Stomach (tissue), 4 donors: ENCODE results near the gene PSAP.

Source experiments
- EP300 ChIP-seq: sonication (generic); formaldehyde crosslinking; IDR thresholded peaks from one replicate; pipeline ENCODE4 v1.6.1; 2017; ENCODE audit warnings: antibody characterized with exemption
- POLR2A ChIP-seq, 4 donors: fragments of 450-650 bp; IDR thresholded peaks; one replicate each; pipeline ENCODE4 v1.6.1; 2016; ENCODE audit warnings: antibody characterized with exemption in 4 of 4, control low read depth in 2 of 4, mild to moderate bottlenecking in 1 of 4, moderate library complexity in 1 of 4
- POLR2AphosphoS5 ChIP-seq, 3 donors: sonication (generic); formaldehyde crosslinking; IDR thresholded peaks; one replicate each; pipeline ENCODE4 v1.6.1; 2016; ENCODE audit warnings: antibody characterized with exemption in 3 of 3
- TF ChIP-seq, protein P1 (sequence below), 7 experiments: fragments of 450-650 bp in 4 of 7; fragments of 200-600 bp in 3 of 7; sonication (generic) in 3 of 7; IDR thresholded peaks; one replicate each; pipeline ENCODE4 v1.5.1; 2016 to 2019; ENCODE audit warnings: antibody characterized with exemption in 7 of 7, control low read depth in 2 of 7, mild to moderate bottlenecking in 1 of 7

DNA sequence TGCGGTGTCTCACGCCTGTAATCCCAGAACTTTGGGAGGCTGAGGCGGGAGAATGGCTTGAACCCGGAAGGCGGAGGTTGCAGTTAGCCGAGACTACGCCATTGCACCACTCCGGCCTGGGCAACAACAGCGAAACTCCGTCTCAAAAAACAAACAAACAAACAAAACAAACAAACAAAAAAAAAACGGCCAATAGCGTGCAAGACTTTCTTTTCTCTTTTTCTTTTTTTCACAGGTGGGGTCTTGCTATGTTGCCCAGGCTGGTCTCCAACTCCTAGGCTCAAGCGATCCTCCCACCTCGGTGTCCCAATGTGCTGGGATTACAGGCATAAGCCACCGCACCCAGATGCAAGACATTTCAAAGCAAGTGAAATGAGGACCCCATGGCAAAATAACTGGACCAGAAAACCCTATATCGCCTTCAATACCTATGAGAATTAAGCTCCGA, 1.6 kb downstream of the PSAP start:
- TF ChIP-seq, protein P1, sequence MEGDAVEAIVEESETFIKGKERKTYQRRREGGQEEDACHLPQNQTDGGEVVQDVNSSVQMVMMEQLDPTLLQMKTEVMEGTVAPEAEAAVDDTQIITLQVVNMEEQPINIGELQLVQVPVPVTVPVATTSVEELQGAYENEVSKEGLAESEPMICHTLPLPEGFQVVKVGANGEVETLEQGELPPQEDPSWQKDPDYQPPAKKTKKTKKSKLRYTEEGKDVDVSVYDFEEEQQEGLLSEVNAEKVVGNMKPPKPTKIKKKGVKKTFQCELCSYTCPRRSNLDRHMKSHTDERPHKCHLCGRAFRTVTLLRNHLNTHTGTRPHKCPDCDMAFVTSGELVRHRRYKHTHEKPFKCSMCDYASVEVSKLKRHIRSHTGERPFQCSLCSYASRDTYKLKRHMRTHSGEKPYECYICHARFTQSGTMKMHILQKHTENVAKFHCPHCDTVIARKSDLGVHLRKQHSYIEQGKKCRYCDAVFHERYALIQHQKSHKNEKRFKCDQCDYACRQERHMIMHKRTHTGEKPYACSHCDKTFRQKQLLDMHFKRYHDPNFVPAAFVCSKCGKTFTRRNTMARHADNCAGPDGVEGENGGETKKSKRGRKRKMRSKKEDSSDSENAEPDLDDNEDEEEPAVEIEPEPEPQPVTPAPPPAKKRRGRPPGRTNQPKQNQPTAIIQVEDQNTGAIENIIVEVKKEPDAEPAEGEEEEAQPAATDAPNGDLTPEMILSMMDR (IDR thresholded peaks at IDR 0.05): no peak
- no peak for TF ChIP-seq POLR2AphosphoS5 (IDR thresholded peaks at IDR 0.05)
- TF ChIP-seq POLR2A (IDR thresholded peaks at IDR 0.05): no peak
- no peak for TF ChIP-seq EP300
